KBM-7 (cell line): ENCODE measurements around the gene HECW1.

Experiments
- DNase-seq: peaks from one replicate; pipeline ENCODE4 v3.0.0-alpha.2; 2015
- in situ Hi-C: fragments of 300-500 bp; cut with MboI; formaldehyde crosslinking; loops from 2 replicates; pipeline ENCODE4 v1.14.3; 2020; ENCODE audit warnings: low sequenced_read_pairs, low pct_unique_long_range_greater_than_20kb, mixed read lengths

The HECW1 gene

GRCh38 chr7:43438897-43439479 lies 326.5 kb downstream of the HECW1 start:
- DNase-seq = no peak
- in situ Hi-C loops = no loop called here

DNA sequence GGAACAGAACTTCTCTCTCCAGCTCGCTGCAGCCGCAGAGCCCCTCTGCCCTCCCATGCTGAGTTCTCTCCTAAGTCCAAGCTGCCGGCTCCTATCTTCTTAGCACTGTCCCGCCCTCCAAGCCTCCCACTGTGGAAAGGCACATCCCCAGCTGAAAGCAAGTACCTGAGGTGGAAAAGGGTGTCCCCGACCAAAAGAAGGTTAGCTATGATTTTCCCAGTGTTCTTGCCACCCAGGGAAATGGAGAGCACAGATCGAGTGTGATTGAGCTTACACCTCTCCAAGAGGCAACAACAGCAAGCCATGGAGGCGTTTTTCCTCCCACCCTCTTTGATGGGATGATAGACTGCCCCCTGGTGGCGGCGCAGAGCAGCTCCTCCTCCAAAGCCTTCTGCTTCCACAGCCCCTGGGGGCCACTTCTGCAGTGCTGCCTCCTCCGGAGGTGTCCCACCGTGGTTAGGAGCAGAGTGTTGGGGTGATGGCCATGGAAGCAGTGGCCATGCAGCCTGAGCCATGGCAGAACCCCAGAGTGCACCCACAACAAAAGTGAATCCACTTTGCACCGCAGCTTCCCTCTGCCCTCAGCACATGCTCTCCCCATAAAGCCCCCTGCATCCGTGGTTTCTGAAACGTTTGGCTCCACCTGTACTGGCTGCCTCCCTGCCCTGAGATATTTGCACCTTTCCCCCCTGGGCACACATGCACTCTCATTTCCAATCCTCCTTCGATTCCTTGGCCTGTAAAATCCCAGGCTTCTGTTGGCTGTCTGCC lies 327.4 kb downstream of the HECW1 start:
- peak; percentile 56 for DNase-seq
- in situ Hi-C loops = no loop called here

DNA sequence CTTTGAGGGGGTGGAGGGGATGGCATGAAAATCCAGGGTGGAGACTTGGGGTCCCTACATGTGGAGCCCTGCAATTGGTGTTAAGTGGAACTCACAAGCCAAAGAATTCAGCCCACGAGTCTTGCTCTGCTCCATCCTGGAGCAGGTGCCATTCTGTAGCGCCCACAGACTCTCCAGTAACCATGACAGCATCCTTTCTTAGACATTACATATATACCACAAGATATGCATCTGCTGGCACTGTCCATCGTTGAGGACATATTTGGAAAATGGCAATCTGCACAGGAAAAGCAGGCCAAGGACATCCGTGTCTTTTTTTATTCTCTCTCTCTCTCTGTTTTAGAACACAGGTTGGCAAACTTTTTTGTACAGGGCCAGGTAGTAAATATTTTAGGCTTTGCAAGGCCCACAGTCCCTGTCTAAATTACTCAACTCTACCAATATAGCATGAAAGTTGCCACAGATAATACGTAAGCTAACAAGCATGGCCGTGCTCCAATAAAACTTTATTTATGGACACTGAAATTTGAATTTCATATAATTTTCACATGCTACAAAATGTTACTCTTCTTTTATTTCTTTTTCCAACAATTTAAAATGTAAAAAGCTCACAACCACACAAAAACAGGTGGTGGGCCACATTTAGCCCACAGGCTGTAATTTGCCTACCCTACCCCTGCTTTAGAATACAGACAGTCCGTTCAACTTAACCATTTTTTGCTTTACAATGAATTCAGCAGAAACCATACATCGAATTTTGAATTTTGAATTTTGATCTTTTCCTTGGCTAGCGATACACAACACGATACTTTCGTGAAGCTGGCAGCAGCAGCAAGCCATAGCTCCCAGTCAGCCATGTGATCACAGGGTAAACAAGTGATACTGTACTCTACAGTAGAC lies 329.0 kb downstream of the HECW1 start:
- DNase-seq = no peak
- in situ Hi-C loops = no loop called here

- in situ Hi-C loops = no loop called here
- DNase-seq = no peak
These were observed 330.9 kb downstream of the HECW1 start for GRCh38 chr7:43443381-43443780.

- in situ Hi-C loops = no loop called here
- no peak for DNase-seq
These were observed 332.5 kb downstream of the HECW1 start for GRCh38 chr7:43444711-43445578.

GRCh38 chr7:43449577-43449976 lies 337.1 kb downstream of the HECW1 start:
- DNase-seq = no peak
- in situ Hi-C loops = no loop called here

GRCh38 chr7:43450894-43451293 lies 338.4 kb downstream of the HECW1 start:
- in situ Hi-C loops = loop anchor here (25.0 kb wide), 1 partner anchor 386 kb away; no protein-coding TSS in a partner anchor
- no peak for DNase-seq

- in situ Hi-C loops = loop anchor here (25.0 kb wide), 1 partner anchor 382 kb away; no protein-coding TSS in a partner anchor
- peak; percentile 54 for DNase-seq
These were observed 342.6 kb downstream of the HECW1 start for GRCh38 chr7:43454936-43455518.

GRCh38 chr7:43456200-43456599 lies 343.8 kb downstream of the HECW1 start:
- DNase-seq = no peak
- in situ Hi-C loops = loop anchor here (25.0 kb wide), 1 partner anchor 381 kb away; no protein-coding TSS in a partner anchor

DNA sequence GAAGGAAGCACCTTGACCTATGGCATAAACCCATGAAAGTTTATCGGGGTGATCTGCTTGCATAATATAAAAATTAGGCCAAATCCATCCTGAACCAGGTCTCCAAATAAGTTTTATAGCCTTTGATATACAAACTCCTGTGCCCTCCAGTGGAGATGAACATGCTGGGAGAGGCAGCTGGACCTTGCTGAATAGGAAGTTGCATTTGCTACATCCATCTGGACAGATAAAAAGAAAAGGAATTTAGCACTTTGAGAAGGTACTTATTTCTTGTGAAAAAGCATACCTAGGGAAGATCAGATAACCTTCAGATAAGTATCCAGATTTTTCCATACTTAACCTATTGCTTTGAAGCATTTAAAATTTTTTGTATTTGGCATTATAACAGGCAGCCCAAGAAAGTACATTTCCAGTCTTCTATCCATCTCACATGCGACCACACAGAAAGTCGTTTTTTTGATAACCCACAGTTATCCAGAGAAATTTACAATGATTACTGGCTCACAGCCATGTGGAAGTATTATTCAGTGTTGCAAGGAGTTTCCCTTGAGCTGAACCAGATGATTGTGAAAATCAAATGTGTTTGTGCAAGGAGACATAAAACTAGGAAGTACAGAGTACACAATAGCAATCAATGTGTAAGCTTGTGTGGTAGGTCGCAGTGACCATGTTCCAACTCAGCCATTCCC lies 346.0 kb downstream of the HECW1 start:
- in situ Hi-C loops = loop anchor here (25.0 kb wide), 1 partner anchor 379 kb away; no protein-coding TSS in a partner anchor
- no peak for DNase-seq

- in situ Hi-C loops = loop anchor here (25.0 kb wide), 1 partner anchor 378 kb away; no protein-coding TSS in a partner anchor
- DNase-seq = no peak
These were observed 346.5 kb downstream of the HECW1 start for GRCh38 chr7:43459019-43459337.

GRCh38 chr7:43460733-43461348 lies 348.4 kb downstream of the HECW1 start:
- no peak for DNase-seq
- in situ Hi-C loops = loop anchor here (25.0 kb wide), 1 partner anchor 376 kb away; no protein-coding TSS in a partner anchor

DNA sequence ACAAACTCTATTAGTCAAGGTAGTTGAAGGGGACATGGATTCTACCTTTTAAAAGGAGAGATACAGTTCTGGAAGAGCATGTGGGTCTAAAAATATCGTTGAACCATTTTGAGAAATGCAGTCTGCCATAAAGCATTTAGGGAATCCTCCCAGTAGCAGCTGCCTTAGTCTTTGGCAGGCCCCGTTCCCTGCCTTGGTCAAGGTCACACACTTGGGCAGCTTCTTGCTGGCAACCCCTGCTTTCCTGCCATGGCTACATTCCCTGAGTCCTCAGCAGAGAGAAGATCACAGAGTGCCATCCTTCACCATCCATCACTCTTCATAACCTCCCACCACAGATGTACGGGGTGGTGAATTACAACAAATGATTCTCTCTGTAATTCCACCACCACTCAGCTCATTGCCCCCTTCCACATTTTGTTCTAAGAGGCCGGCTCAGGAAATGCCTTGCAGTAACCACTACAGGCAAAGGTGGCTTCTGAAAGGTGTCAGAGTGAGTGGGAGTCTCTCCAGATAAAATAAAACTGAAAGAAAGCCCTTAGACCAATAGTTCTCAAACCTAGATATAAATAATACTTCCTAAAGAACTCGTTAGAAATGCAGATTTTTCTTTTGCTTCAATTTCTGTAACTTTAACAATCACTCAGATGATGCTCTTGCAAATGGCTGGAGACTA lies 349.0 kb downstream of the HECW1 start:
- in situ Hi-C loops = loop anchor here (25.0 kb wide), 1 partner anchor 376 kb away; no protein-coding TSS in a partner anchor
- DNase-seq = no peak

- in situ Hi-C loops = loop anchor here (25.0 kb wide), 1 partner anchor 374 kb away; no protein-coding TSS in a partner anchor
- DNase-seq = no peak
These were observed 350.4 kb downstream of the HECW1 start for GRCh38 chr7:43462836-43463235.

GRCh38 chr7:43463401-43463980 lies 351.0 kb downstream of the HECW1 start:
- no peak for DNase-seq
- in situ Hi-C loops = loop anchor here (25.0 kb wide), 1 partner anchor 374 kb away; no protein-coding TSS in a partner anchor
